Measurements from ENCODE around the gene ARHGAP9.

ARHGAP9 gene

GRCh38 chr12:57462251-57462911 is 17.3 kb downstream of the ARHGAP9 start (continued):
- TF ChIP-seq ZNF596 (tag by site-specific recombination; IDR thresholded peaks at IDR 0.05) (no peak), KLF16 (tag by site-specific recombination; IDR thresholded peaks at IDR 0.05) (peak; percentile 65), ATF2 (tag by site-specific recombination; IDR thresholded peaks at IDR 0.05; ENCODE audit: low read depth) (no peak), ZNF132 (tag by site-specific recombination; IDR thresholded peaks at IDR 0.05; ENCODE audit: borderline replicate concordance) (no peak), ZNF112 (tag by site-specific recombination; IDR thresholded peaks at IDR 0.05) (no peak), ZNF558 (tag by site-specific recombination; IDR thresholded peaks at IDR 0.05) (peak; percentile 68; the same call in 1 of the 2 replicates), BCL11B (tag by site-specific recombination; IDR thresholded peaks at IDR 0.05; ENCODE audit: low read depth) (no peak), ZNF518A (tag by site-specific recombination; conservative IDR thresholded peaks at IDR 0.05; ENCODE audit: low read depth) (peak; percentile 12; the same call in 1 of the 2 replicates), ZNF571 (tag by site-specific recombination; IDR thresholded peaks at IDR 0.05) (no peak), MEIS1 (CRISPR knock-in tag; IDR thresholded peaks at IDR 0.05; ENCODE audit: borderline replicate concordance) (no peak), ZNF341 (tag by site-specific recombination; IDR thresholded peaks at IDR 0.05; ENCODE audit: low read depth) (peak; percentile 38), ZBTB7A (tag by site-specific recombination; IDR thresholded peaks at IDR 0.05; ENCODE audit: low read depth) (no peak), ZSCAN4 (tag by site-specific recombination; IDR thresholded peaks at IDR 0.05) (no peak; the same call in 1 of the 2 replicates), ZNF792 (tag by site-specific recombination; IDR thresholded peaks at IDR 0.05) (no peak), ZNF521 (tag by site-specific recombination; IDR thresholded peaks at IDR 0.05) (no peak), ZBTB20 (tag by site-specific recombination; IDR thresholded peaks at IDR 0.05) (peak; percentile 64), ZNF514 (tag by site-specific recombination; IDR thresholded peaks at IDR 0.05) (no peak), ZNF660 (tag by site-specific recombination; IDR thresholded peaks at IDR 0.05) (0 out of 2 replicates have a peak, but pooled peaks have one; percentile 87), ZNF148 (tag by site-specific recombination; IDR thresholded peaks at IDR 0.05; ENCODE audit: borderline replicate concordance) (no peak), ZNF629 (tag by site-specific recombination; IDR thresholded peaks at IDR 0.05) (peak; percentile 73), KLF10 (tag by site-specific recombination; IDR thresholded peaks at IDR 0.05) (peak; percentile 64; the same call in 1 of the 2 replicates), ZNF391 (tag by site-specific recombination; IDR thresholded peaks at IDR 0.05; ENCODE audit: borderline replicate concordance, low read depth) (peak; percentile 85; the same call in 1 of the 2 replicates), ZNF214 (tag by site-specific recombination; IDR thresholded peaks at IDR 0.05; ENCODE audit: borderline replicate concordance) (no peak), ZNF362 (tag by site-specific recombination; IDR thresholded peaks at IDR 0.05) (no peak), ZNF747 (tag by site-specific recombination; IDR thresholded peaks at IDR 0.05) (no peak), ZNF37A (tag by site-specific recombination; IDR thresholded peaks at IDR 0.05) (no peak)
- TF ChIP-seq, protein P1, sequence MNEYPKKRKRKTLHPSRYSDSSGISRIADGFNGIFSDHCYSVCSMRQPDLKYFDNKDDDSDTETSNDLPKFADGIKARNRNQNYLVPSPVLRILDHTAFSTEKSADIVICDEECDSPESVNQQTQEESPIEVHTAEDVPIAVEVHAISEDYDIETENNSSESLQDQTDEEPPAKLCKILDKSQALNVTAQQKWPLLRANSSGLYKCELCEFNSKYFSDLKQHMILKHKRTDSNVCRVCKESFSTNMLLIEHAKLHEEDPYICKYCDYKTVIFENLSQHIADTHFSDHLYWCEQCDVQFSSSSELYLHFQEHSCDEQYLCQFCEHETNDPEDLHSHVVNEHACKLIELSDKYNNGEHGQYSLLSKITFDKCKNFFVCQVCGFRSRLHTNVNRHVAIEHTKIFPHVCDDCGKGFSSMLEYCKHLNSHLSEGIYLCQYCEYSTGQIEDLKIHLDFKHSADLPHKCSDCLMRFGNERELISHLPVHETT (tag by site-specific recombination; IDR thresholded peaks at IDR 0.05): no peak; the same call in 1 of the 2 replicates

Measured in HEK293 (cell line).